ENCODE measurements around the gene SMOC2. TPM values are rescaled to one million over a fixed set of nuclear protein-coding genes. Genes with fewer than 3 reads are reported as not detected.

The SMOC2 gene
- total RNA-seq, 1 experiment from 2014 or later: 0.42 TPM

DNA sequence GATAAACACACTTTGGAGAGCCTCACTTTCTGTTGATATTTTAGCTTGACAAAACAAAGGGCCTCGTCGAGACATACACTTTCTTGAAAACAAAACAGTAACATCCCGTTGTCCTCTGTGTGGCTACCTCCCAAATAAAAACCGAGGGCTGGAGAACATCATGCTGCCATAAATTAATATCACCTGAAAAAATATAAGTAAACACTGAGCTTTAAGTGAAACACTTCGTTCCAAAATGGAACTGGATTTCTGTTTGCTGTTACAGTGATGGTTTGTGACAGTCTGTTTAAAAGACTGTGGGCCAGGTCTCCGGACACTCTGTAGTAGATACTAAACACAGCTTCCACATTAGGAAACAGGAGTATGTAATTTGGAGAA lies 187.2 kb downstream of the SMOC2 start:
- ChIA-PET POLR2A (no interaction called here), RAD21 (ENCODE audit: low non-redundant PET in 1 of 2, low total read pairs in 2 of 2, uncharacterized antibody in 2 of 2, unreplicated experiment in 2 of 2) (no interaction called here), CTCF (no interaction called here)
- Histone ChIP-seq H3K4me2 (ENCODE audit: low read length) (no peak overlapping the region), H3K9ac (ENCODE audit: low read length) (no peak overlapping the region), H3K27ac (ENCODE audit: low read depth, low read length) (no peak overlapping the region), H3K9me3 (ENCODE audit: control insufficient read depth in 1 of 2, insufficient read depth in 1 of 2, low read depth in 1 of 2, low read length in 2 of 2) (no peaks in the 10 kb centered on the region), H3K4me3 (replicated peaks in 1 of 2; ENCODE audit: low read depth in 1 of 2, low read length in 2 of 2) (no peak overlapping the region), H3K36me3 (ENCODE audit: control insufficient read depth in 1 of 2, insufficient read depth in 2 of 2, low read length in 2 of 2) (no peaks in the 10 kb centered on the region), H3K27me3 (ENCODE audit: insufficient read depth, low read length) (no peaks in the 10 kb centered on the region), H3K9me2 (ENCODE audit: insufficient read depth) (no peaks in the 10 kb centered on the region), H3K79me2 (ENCODE audit: insufficient read depth, low read length) (no peaks in the 10 kb centered on the region), H4K20me1 (ENCODE audit: insufficient read depth) (no peaks in the 10 kb centered on the region), H3K4me1 (ENCODE audit: control insufficient read depth in 1 of 2, insufficient read depth in 2 of 2, low read length in 2 of 2) (no peaks in the 10 kb centered on the region), H2AFZ (ENCODE audit: low read depth, low read length, poor library complexity, severe bottlenecking) (no peak overlapping the region)
- intact Hi-C loops (cut with micrococcal nuclease): no loop called here
- no peak for DNase-seq (ENCODE audit: low read depth, low spot score)
- BruUV-seq (replicated peaks): no TSS peak
- TF ChIP-seq POLR2AphosphoS5 (IDR thresholded peaks at IDR 0.05; ENCODE audit: low read depth, low read length) (no peak), ELF1 (IDR thresholded peaks at IDR 0.05; ENCODE audit: borderline replicate concordance, low read depth) (no peak), JUND (IDR thresholded peaks at IDR 0.05) (no peak), POLR2A (IDR thresholded peaks at IDR 0.05; ENCODE audit: borderline replicate concordance, extremely low read depth, insufficient read depth, insufficient read length) (no peak), YY1 (IDR thresholded peaks at IDR 0.05; ENCODE audit: extremely low read depth, insufficient replicate concordance, low read depth, low read length) (no peak), SP1 (IDR thresholded peaks at IDR 0.05; ENCODE audit: low read depth) (no peak), EZH2 (IDR thresholded peaks at IDR 0.05) (no peak)
- TF ChIP-seq, protein P1, sequence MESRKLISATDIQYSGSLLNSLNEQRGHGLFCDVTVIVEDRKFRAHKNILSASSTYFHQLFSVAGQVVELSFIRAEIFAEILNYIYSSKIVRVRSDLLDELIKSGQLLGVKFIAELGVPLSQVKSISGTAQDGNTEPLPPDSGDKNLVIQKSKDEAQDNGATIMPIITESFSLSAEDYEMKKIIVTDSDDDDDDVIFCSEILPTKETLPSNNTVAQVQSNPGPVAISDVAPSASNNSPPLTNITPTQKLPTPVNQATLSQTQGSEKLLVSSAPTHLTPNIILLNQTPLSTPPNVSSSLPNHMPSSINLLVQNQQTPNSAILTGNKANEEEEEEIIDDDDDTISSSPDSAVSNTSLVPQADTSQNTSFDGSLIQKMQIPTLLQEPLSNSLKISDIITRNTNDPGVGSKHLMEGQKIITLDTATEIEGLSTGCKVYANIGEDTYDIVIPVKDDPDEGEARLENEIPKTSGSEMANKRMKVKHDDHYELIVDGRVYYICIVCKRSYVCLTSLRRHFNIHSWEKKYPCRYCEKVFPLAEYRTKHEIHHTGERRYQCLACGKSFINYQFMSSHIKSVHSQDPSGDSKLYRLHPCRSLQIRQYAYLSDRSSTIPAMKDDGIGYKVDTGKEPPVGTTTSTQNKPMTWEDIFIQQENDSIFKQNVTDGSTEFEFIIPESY (IDR thresholded peaks at IDR 0.05; ENCODE audit: extremely low read depth, insufficient replicate concordance, low read length): no peak
- no peak for ATAC-seq

DNA sequence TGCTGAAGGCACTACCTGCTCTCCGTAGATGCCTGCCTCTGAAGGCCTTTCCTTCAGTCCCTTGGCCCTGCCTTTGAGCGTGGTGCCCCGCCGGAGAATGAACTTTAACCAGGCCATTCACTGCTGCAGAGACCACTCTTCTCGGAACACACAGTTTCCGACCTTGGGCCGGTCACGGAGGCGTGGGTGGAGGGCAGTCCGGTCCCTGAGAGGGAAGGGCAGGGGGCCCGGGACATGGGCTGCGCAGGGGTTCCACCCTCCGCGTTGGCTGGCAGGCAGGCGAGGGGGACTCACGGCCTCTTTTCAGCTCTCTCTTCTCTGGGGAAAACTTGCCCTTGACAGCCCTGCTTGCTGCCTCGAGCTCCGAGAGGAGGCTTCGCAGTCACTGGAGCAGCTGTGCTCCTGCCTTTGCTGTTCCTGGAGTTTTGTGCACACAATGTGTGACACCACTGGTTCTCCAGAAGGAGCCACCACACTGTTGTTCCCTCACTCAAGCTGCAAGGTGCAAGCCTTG lies 187.8 kb downstream of the SMOC2 start:
- ATAC-seq (no peak), DNase-seq (ENCODE audit: low read depth, low spot score) (no peak)
- POLR2A ChIA-PET: no interaction called here
- H3K36me3 ChIP-seq (ENCODE audit: control insufficient read depth in 1 of 2, insufficient read depth in 2 of 2, low read length in 2 of 2): no peaks in the 10 kb centered on the region
- CTCF ChIA-PET: no interaction called here
- H3K4me2 ChIP-seq (ENCODE audit: low read length): no peak overlapping the region
- no peaks in the 10 kb centered on the region for H4K20me1 ChIP-seq (ENCODE audit: insufficient read depth)
- H3K9me2 ChIP-seq (ENCODE audit: insufficient read depth): no peaks in the 10 kb centered on the region
- H3K27me3 ChIP-seq (ENCODE audit: insufficient read depth, low read length): no peaks in the 10 kb centered on the region
- no peak overlapping the region for H3K27ac ChIP-seq (ENCODE audit: low read depth, low read length)
- no peak overlapping the region for H2AFZ ChIP-seq (ENCODE audit: low read depth, low read length, poor library complexity, severe bottlenecking)
- no peak overlapping the region for H3K4me3 ChIP-seq (replicated peaks in 1 of 2; ENCODE audit: low read depth in 1 of 2, low read length in 2 of 2)
- RAD21 ChIA-PET (ENCODE audit: low non-redundant PET in 1 of 2, low total read pairs in 2 of 2, uncharacterized antibody in 2 of 2, unreplicated experiment in 2 of 2): no interaction called here
- no peaks in the 10 kb centered on the region for H3K79me2 ChIP-seq (ENCODE audit: insufficient read depth, low read length)
- BruUV-seq (replicated peaks): no TSS peak
- intact Hi-C loops (cut with micrococcal nuclease): no loop called here
- no peaks in the 10 kb centered on the region for H3K4me1 ChIP-seq (ENCODE audit: control insufficient read depth in 1 of 2, insufficient read depth in 2 of 2, low read length in 2 of 2)
- H3K9me3 ChIP-seq (ENCODE audit: control insufficient read depth in 1 of 2, insufficient read depth in 1 of 2, low read depth in 1 of 2, low read length in 2 of 2): 0 out of 4 replicates have a peak, but pooled peaks cover 0 to 3% of the 10 kb centered on the region in 2 experiments
- H3K9ac ChIP-seq (ENCODE audit: low read length): no peak overlapping the region
- TF ChIP-seq YY1 (IDR thresholded peaks at IDR 0.05; ENCODE audit: extremely low read depth, insufficient replicate concordance, low read depth, low read length) (no peak), ELF1 (IDR thresholded peaks at IDR 0.05; ENCODE audit: borderline replicate concordance, low read depth) (no peak), POLR2AphosphoS5 (IDR thresholded peaks at IDR 0.05; ENCODE audit: low read depth, low read length) (no peak), JUND (IDR thresholded peaks at IDR 0.05) (no peak), EZH2 (IDR thresholded peaks at IDR 0.05) (no peak), EZH2phosphoT487 (IDR thresholded peaks at IDR 0.05; ENCODE audit: borderline replicate concordance) (no peak), ZFX (IDR thresholded peaks at IDR 0.05) (no peak), SP1 (IDR thresholded peaks at IDR 0.05; ENCODE audit: low read depth) (no peak)
- TF ChIP-seq, protein P2, sequence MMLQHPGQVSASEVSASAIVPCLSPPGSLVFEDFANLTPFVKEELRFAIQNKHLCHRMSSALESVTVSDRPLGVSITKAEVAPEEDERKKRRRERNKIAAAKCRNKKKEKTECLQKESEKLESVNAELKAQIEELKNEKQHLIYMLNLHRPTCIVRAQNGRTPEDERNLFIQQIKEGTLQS (IDR thresholded peaks at IDR 0.05): no peak
- TF ChIP-seq, protein P3, sequence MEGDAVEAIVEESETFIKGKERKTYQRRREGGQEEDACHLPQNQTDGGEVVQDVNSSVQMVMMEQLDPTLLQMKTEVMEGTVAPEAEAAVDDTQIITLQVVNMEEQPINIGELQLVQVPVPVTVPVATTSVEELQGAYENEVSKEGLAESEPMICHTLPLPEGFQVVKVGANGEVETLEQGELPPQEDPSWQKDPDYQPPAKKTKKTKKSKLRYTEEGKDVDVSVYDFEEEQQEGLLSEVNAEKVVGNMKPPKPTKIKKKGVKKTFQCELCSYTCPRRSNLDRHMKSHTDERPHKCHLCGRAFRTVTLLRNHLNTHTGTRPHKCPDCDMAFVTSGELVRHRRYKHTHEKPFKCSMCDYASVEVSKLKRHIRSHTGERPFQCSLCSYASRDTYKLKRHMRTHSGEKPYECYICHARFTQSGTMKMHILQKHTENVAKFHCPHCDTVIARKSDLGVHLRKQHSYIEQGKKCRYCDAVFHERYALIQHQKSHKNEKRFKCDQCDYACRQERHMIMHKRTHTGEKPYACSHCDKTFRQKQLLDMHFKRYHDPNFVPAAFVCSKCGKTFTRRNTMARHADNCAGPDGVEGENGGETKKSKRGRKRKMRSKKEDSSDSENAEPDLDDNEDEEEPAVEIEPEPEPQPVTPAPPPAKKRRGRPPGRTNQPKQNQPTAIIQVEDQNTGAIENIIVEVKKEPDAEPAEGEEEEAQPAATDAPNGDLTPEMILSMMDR (IDR thresholded peaks at IDR 0.05 in 2 of 3, conservative IDR thresholded peaks at IDR 0.05 in 1 of 3; ENCODE audit: borderline replicate concordance in 1 of 3, insufficient read depth in 1 of 3, low read depth in 2 of 3, low read length in 2 of 3): no peak
